Suprapubic skin (tissue), 4 donors: ENCODE results near the gene OTOG.

Experiments
- CTCF ChIP-seq, 2 donors: fragments of 200-600 bp in 1 of 2; fragments of 450-650 bp in 1 of 2; sonication (generic) in 1 of 2; IDR thresholded peaks; one replicate each; pipeline ENCODE4 v1.5.1; 2016 to 2019; ENCODE audit warnings: antibody characterized with exemption in 2 of 2, mild to moderate bottlenecking in 1 of 2, moderate library complexity in 1 of 2
- EP300 ChIP-seq: sonication (generic); formaldehyde crosslinking; IDR thresholded peaks from one replicate; pipeline ENCODE4 v1.6.1; 2017; ENCODE audit warnings: antibody characterized with exemption
- POLR2A ChIP-seq, 2 donors: fragments of 450-650 bp; IDR thresholded peaks; one replicate each; pipeline ENCODE4 v1.6.1; 2017; ENCODE audit warnings: antibody characterized with exemption in 2 of 2, mild to moderate bottlenecking in 2 of 2, moderate library complexity in 2 of 2
- POLR2AphosphoS5 ChIP-seq, 3 donors: sonication (generic); formaldehyde crosslinking; IDR thresholded peaks; one replicate each; pipeline ENCODE4 v1.6.1; 2017; ENCODE audit warnings: antibody characterized with exemption in 3 of 3

- TF ChIP-seq CTCF (IDR thresholded peaks at IDR 0.05) (no peak), POLR2A (IDR thresholded peaks at IDR 0.05) (no peak), POLR2AphosphoS5 (IDR thresholded peaks at IDR 0.05) (no peak), EP300 (no peak)
Observed at GRCh38 chr11:17696741-17697140, 149.7 kb downstream of the OTOG start.
